H1 (cell line): ENCODE results near the gene GJD3. TPM values are rescaled to one million over a fixed set of nuclear protein-coding genes. Genes with fewer than 3 reads are reported as not detected.

Experiments used
- CTCF ChIA-PET: fragments of 300-600 bp; sonication (Branson Sonifier 250); formaldehyde crosslinking; loops from one replicate; lab custom pipeline; 2021; ENCODE audit not compliant: partially characterized antibody; lab: Charles Lee
- POLR2A ChIA-PET: fragments of 300-600 bp; sonication (Branson Sonifier 250); formaldehyde crosslinking; loops from one replicate; lab custom pipeline; 2021; ENCODE audit warnings: inconsistent platforms; ENCODE audit not compliant: partially characterized antibody; lab: Charles Lee
- DNase-seq, 2 experiments: peaks; one replicate each; pipeline versions ENCODE4 v3.0.0 to v3.0.0-alpha.2; 2010 to 2022; ENCODE audit warnings: low spot score in 2 of 2, low read depth in 1 of 2, mixed read lengths in 1 of 2
- FAIRE-seq: peaks from 2 replicates; lab custom pipeline; 2011; peaks lifted over from hg19 to GRCh38; lab: Jason Lieb, UNC
- H2AFZ ChIP-seq: 2 replicates; pipeline ENCODE4 v1.8.1; 2012; ENCODE audit warnings: low read length, inconsistent platforms
- H2AK5ac ChIP-seq: 2 replicates; pipeline ENCODE4 v1.6.1; 2013; ENCODE audit warnings: low read depth, low read length
- H2BK120ac ChIP-seq: replicated peaks from 2 replicates; pipeline ENCODE3; 2013; ENCODE audit warnings: low read depth, low read length, inconsistent platforms
- H2BK12ac ChIP-seq: 2 replicates; pipeline ENCODE4 v1.6.1; 2013; ENCODE audit warnings: low read depth, low read length
- H2BK15ac ChIP-seq: 2 replicates; pipeline ENCODE4 v1.6.1; 2013; ENCODE audit warnings: low read length
- H2BK20ac ChIP-seq: 2 replicates; pipeline ENCODE4 v1.6.1; 2013; ENCODE audit warnings: low read length
- H2BK5ac ChIP-seq: 2 replicates; pipeline ENCODE4 v1.6.1; 2013; ENCODE audit warnings: low read depth, low read length
- H3K14ac ChIP-seq: 2 replicates; pipeline ENCODE4 v1.6.1; 2013; ENCODE audit warnings: inconsistent platforms; ENCODE audit not compliant: insufficient read length
- H3K18ac ChIP-seq: 2 replicates; pipeline ENCODE4 v1.6.1; 2013; ENCODE audit warnings: low read length; ENCODE audit errors: extremely low read depth
- H3K23ac ChIP-seq: 2 replicates; pipeline ENCODE4 v1.6.1; 2013; ENCODE audit warnings: inconsistent platforms; ENCODE audit not compliant: insufficient read length
- H3K23me2 ChIP-seq: 2 replicates; pipeline ENCODE4 v1.6.1; 2013; ENCODE audit warnings: low read depth, low read length
- H3K27ac ChIP-seq: 2 replicates; pipeline ENCODE4 v1.6.1; 2011; ENCODE audit warnings: low read depth, low read length, inconsistent platforms
- H3K27me3 ChIP-seq, 4 experiments: replicated peaks in 1 of 4; 1 replicate in 1 of 4; 2 replicates in 3 of 4; pipeline versions ENCODE4 v1.6.1 to v1.8.1; 2011 to 2013; ENCODE audit warnings: low read length in 3 of 4, mild to moderate bottlenecking in 3 of 4, inconsistent platforms in 2 of 4, mixed read lengths in 2 of 4, moderate library complexity in 1 of 4; ENCODE audit not compliant: control insufficient read depth in 3 of 4, insufficient read depth in 3 of 4; ENCODE audit errors: extremely low read depth in 1 of 4
- H3K36me3 ChIP-seq, 4 experiments: 2 replicates each; pipeline versions ENCODE4 v1.6.1 to v1.8.1; 2011 to 2013; ENCODE audit warnings: mild to moderate bottlenecking in 4 of 4, low read length in 3 of 4, moderate library complexity in 2 of 4, control low read depth in 1 of 4, inconsistent platforms in 1 of 4; ENCODE audit not compliant: insufficient read depth in 4 of 4, control insufficient read depth in 2 of 4
- H3K4ac ChIP-seq: replicated peaks from 2 replicates; pipeline ENCODE3; 2013; ENCODE audit warnings: low read length, low read depth, mixed read lengths, inconsistent platforms; ENCODE audit not compliant: insufficient read length
- H3K4me1 ChIP-seq, 4 experiments: replicated peaks in 1 of 4; 1 replicate in 1 of 4; 2 replicates in 3 of 4; pipeline versions ENCODE4 v1.6.1 to v1.8.1; 2011 to 2013; ENCODE audit warnings: low read length in 3 of 4, inconsistent platforms in 2 of 4, mixed read lengths in 1 of 4; ENCODE audit not compliant: insufficient read depth in 4 of 4, control insufficient read depth in 3 of 4
- H3K4me2 ChIP-seq, 2 experiments: 2 replicates each; pipeline versions ENCODE4 v1.6.1 to v1.8.1; 2011 to 2013; ENCODE audit warnings: low read depth in 2 of 2, low read length in 2 of 2, control low read depth in 1 of 2, inconsistent platforms in 1 of 2, mild to moderate bottlenecking in 1 of 2; ENCODE audit not compliant: insufficient read depth in 1 of 2
- H3K4me3 ChIP-seq, 4 experiments: fragments of 200-600, 300-600 bp in 1 of 4; sonication (generic), shearing (Covaris generic), sonication (Bioruptor Twin) in 1 of 4; 2 replicates each; pipeline versions ENCODE4 v1.5.1 to v1.8.1; 2011 to 2016; ENCODE audit warnings: low read length in 4 of 4, low read depth in 3 of 4, control low read depth in 2 of 4, inconsistent platforms in 2 of 4, mild to moderate bottlenecking in 2 of 4, mixed read lengths in 1 of 4, moderate library complexity in 1 of 4; ENCODE audit not compliant: insufficient read depth in 2 of 4; ENCODE audit errors: extremely low read depth in 1 of 4
- H3K56ac ChIP-seq: replicated peaks from 2 replicates; pipeline ENCODE3; 2013; ENCODE audit warnings: low read depth, mild to moderate bottlenecking, mixed read lengths, low read length, inconsistent platforms; ENCODE audit not compliant: insufficient read length
- H3K79me1 ChIP-seq: 2 replicates; pipeline ENCODE4 v1.6.1; 2013; ENCODE audit warnings: low read depth, low read length, control low read depth
- H3K79me2 ChIP-seq, 2 experiments: 2 replicates each; pipeline versions ENCODE4 v1.6.1 to v1.8.1; 2012 to 2013; ENCODE audit warnings: low read length in 2 of 2, mild to moderate bottlenecking in 2 of 2, inconsistent platforms in 1 of 2; ENCODE audit not compliant: insufficient read depth in 2 of 2, control insufficient read depth in 1 of 2
- H3K9ac ChIP-seq, 4 experiments: replicated peaks in 1 of 4; 1 replicate in 1 of 4; 2 replicates in 3 of 4; pipeline versions ENCODE4 v1.6.1 to v1.8.1; 2011 to 2013; ENCODE audit warnings: low read depth in 3 of 4, low read length in 3 of 4, control low read depth in 2 of 4, mild to moderate bottlenecking in 2 of 4, moderate library complexity in 2 of 4, inconsistent platforms in 1 of 4; ENCODE audit errors: extremely low read depth in 1 of 4
- H3K9me3 ChIP-seq, 2 experiments: 2 replicates each; pipeline versions ENCODE4 v1.6.1 to v1.8.1; 2012 to 2013; ENCODE audit warnings: mild to moderate bottlenecking in 2 of 2, moderate library complexity in 2 of 2, control low read depth in 1 of 2, inconsistent platforms in 1 of 2, low read depth in 1 of 2, low read length in 1 of 2, mixed read lengths in 1 of 2; ENCODE audit not compliant: insufficient read depth in 2 of 2
- H4K20me1 ChIP-seq, 2 experiments: replicated peaks in 1 of 2; 2 replicates each; pipeline versions ENCODE3 to v1.8.1; 2011 to 2013; ENCODE audit warnings: inconsistent platforms in 2 of 2, low read length in 2 of 2, mild to moderate bottlenecking in 1 of 2; ENCODE audit not compliant: insufficient read depth in 2 of 2, control insufficient read depth in 1 of 2
- H4K5ac ChIP-seq: 2 replicates; pipeline ENCODE4 v1.6.1; 2013; ENCODE audit warnings: low read length, low read depth, mixed read lengths, inconsistent platforms; ENCODE audit not compliant: insufficient read length
- H4K8ac ChIP-seq: 2 replicates; pipeline ENCODE4 v1.8.0; 2013; ENCODE audit warnings: mild to moderate bottlenecking, moderate library complexity, low read length, inconsistent platforms; ENCODE audit not compliant: insufficient read depth; ENCODE audit errors: extremely low read depth
- H4K91ac ChIP-seq: replicated peaks from 2 replicates; pipeline ENCODE3; 2013; ENCODE audit warnings: low read length, mixed read lengths, inconsistent platforms; ENCODE audit not compliant: insufficient read length
- BACH1 ChIP-seq: IDR thresholded peaks from 2 replicates; pipeline ENCODE4 v1.6.1; 2012; ENCODE audit warnings: low read length, improper control_type of control experiment
- CREB1 ChIP-seq: IDR thresholded peaks from 2 replicates; pipeline ENCODE4 v1.6.1; 2012; ENCODE audit warnings: inconsistent platforms
- EGR1 ChIP-seq: IDR thresholded peaks from 2 replicates; pipeline ENCODE4 v1.6.1; 2011; ENCODE audit warnings: low read depth, low read length, borderline replicate concordance
- EZH2 ChIP-seq: fragments of 200-600 bp; sonication (generic); IDR thresholded peaks from 2 replicates; pipeline ENCODE4 v1.7.1; 2012; ENCODE audit warnings: low read depth, mild to moderate bottlenecking, moderate library complexity, low read length, inconsistent platforms; ENCODE audit not compliant: severe bottlenecking
- JUN ChIP-seq: IDR thresholded peaks from 2 replicates; pipeline ENCODE4 v1.6.1; 2011; ENCODE audit warnings: low read depth, mild to moderate bottlenecking, improper control_type of control experiment, low read length
- JUND ChIP-seq: IDR thresholded peaks from 2 replicates; pipeline ENCODE4 v1.6.1; 2011; ENCODE audit warnings: mild to moderate bottlenecking, improper control_type of control experiment, low read length
- KDM1A ChIP-seq: fragments of 200-600, 300-600 bp; sonication (generic); IDR thresholded peaks from 2 replicates; pipeline ENCODE4 v1.7.1; 2016; ENCODE audit warnings: mild to moderate bottlenecking, low read length, borderline replicate concordance
- KDM5A ChIP-seq: fragments of 200-600 bp; IDR thresholded peaks from 2 replicates; pipeline ENCODE4 v1.7.1; 2012; ENCODE audit warnings: mild to moderate bottlenecking, low read length, inconsistent platforms, mixed read lengths
- MAX ChIP-seq: IDR thresholded peaks from 2 replicates; pipeline ENCODE4 v1.6.1; 2012; ENCODE audit warnings: inconsistent platforms
- PHF8 ChIP-seq: fragments of 200-600 bp; sonication (generic); conservative IDR thresholded peaks from 2 replicates; pipeline ENCODE4 v1.7.1; 2012; ENCODE audit warnings: low read depth, mild to moderate bottlenecking, inconsistent platforms, low read length, moderate library complexity
- POLR2A ChIP-seq, 2 experiments: IDR thresholded peaks; 1 replicate in 1 of 2; 2 replicates in 1 of 2; pipeline ENCODE4 v1.6.1; 2011; ENCODE audit warnings: low read depth in 2 of 2, low read length in 2 of 2, mild to moderate bottlenecking in 2 of 2; ENCODE audit errors: control extremely low read depth in 1 of 2
- POLR2AphosphoS5 ChIP-seq: IDR thresholded peaks from 2 replicates; pipeline ENCODE4 v1.6.1; 2011; ENCODE audit warnings: low read depth, low read length
- TEAD4 ChIP-seq: IDR thresholded peaks from 2 replicates; pipeline ENCODE4 v1.6.1; 2012; ENCODE audit warnings: low read depth, low read length, inconsistent platforms, mixed read lengths
- WGBS, 2 experiments: shearing (Covaris generic) in 1 of 2; methylation state at CpG; one replicate each; pipeline versions ENCODE4 v1.1.6 to v1.1.7; 2013 to 2015; ENCODE audit warnings: low lambda C conversion rate in 2 of 2, mixed read lengths in 2 of 2, inconsistent platforms in 1 of 2, low coverage in 1 of 2, missing lambda C conversion rate in 1 of 2; ENCODE audit not compliant: insufficient replicate concordance in 2 of 2, insufficient coverage in 1 of 2, insufficient read length in 1 of 2; ENCODE audit errors: extremely low coverage in 1 of 2, missing lambda C conversion rate in 1 of 2; 5-methylcytosine and 5-hydroxymethylcytosine counted together
- polyA plus RNA-seq, 7 experiments: library from polyadenylated mRNA; depleted of rRNA in 3 of 7; stranded (reverse) in 5 of 7; unstranded in 2 of 7; fragments of >200 nt in 5 of 7; fragments of 200-250 nt in 2 of 7; gene quantifications; 1 replicate in 5 of 7; 2 replicates in 1 of 7; 4 replicates in 1 of 7; pipeline versions ENCODE4 v1.2.1 to v1.2.3, GENCODE V29; 2011 to 2013; ENCODE audit warnings: missing spikeins in 2 of 7, mixed read lengths in 2 of 7
- total RNA-seq: library from RNA; stranded (reverse); fragmentation: NEBNext Ultra II Directional; extraction: Animal tissue kit (Norgen Biotek cat#: 25700); gene quantifications from 2 replicates; pipeline ENCODE4 v1.2.1, GENCODE V29; 2021

GJD3 gene
- total and polyA plus RNA-seq, 2 of the 8 experiments (the other 6 are each of a cell fraction or from before 2014, with no cell fraction given) = 0.53 to 1.9 TPM

- Histone ChIP-seq H4K20me1 (no peaks in the 10 kb centered on the region), H3K9me3 (peaks cover 0 to 2% of the 10 kb centered on the region in 2 experiments; a peak in 1 of 4 replicates), H3K14ac (no peak overlapping the region), H2BK15ac (no peak overlapping the region), H4K8ac (no peak overlapping the region), H3K4ac (no peak overlapping the region), H4K5ac (no peak overlapping the region), H3K4me1 (peaks cover 0 to 6% (median 4%) of the 10 kb centered on the region in 4 experiments; a peak in 3 of 7 replicates), H2BK20ac (no peak overlapping the region), H2BK5ac (no peak overlapping the region), H3K23ac (no peak overlapping the region), H3K4me3 (no peak overlapping the region), H3K23me2 (no peaks in the 10 kb centered on the region), H3K79me2 (no peaks in the 10 kb centered on the region), H3K36me3 (no peaks in the 10 kb centered on the region), H2AFZ (no peak overlapping the region), H3K27ac (no peak overlapping the region), H4K91ac (no peak overlapping the region), H3K9ac (no peak overlapping the region), H2AK5ac (no peak overlapping the region), H3K27me3 (no peaks in the 10 kb centered on the region), H3K56ac (no peak overlapping the region), H2BK12ac (no peak overlapping the region), H3K79me1 (no peaks in the 10 kb centered on the region), H3K4me2 (no peak overlapping the region), H3K18ac (no peak overlapping the region), H2BK120ac (no peak overlapping the region)
- TF ChIP-seq BACH1 = no peak
- TF ChIP-seq POLR2A (IDR thresholded peaks at IDR 0.05; ENCODE audit: control extremely low read depth in 1 of 2, low read depth in 2 of 2, low read length in 2 of 2) = no peak
- no peak for TF ChIP-seq POLR2AphosphoS5
- no peak for TF ChIP-seq TEAD4
- TF ChIP-seq MAX = no peak
- no peak for TF ChIP-seq CREB1
- no peak for TF ChIP-seq EGR1
- no peak for TF ChIP-seq JUN
- TF ChIP-seq JUND = no peak
- no peak for TF ChIP-seq EZH2
- no peak for TF ChIP-seq KDM5A
- no peak for TF ChIP-seq KDM1A
- TF ChIP-seq PHF8 = no peak
- CTCF ChIA-PET = interaction anchor here (0.5 to 3.7 kb wide), 3 partner anchors 11 to 247 kb away, joined by 4 to 17 read pairs (median 5); no protein-coding TSS in a partner anchor
- no peak for FAIRE-seq
- POLR2A ChIA-PET = no interaction called here
- DNase-seq = no peak
- WGBS, 2 experiments = 97% methylated on average over 4 of the region's 4 CpGs; no CpG with 5 or more reads in 1 of the 2 experiments
Measured at GRCh38 chr17:40373324-40373723, 8.8 kb upstream of the GJD3 start.
